ENCODE results near the gene SLC34A1. TPM values are rescaled to one million over a fixed set of nuclear protein-coding genes. Genes with fewer than 3 reads are reported as not detected.

The SLC34A1 gene
- total RNA-seq, 4 donors from 2014 or later = not detected

DNA sequence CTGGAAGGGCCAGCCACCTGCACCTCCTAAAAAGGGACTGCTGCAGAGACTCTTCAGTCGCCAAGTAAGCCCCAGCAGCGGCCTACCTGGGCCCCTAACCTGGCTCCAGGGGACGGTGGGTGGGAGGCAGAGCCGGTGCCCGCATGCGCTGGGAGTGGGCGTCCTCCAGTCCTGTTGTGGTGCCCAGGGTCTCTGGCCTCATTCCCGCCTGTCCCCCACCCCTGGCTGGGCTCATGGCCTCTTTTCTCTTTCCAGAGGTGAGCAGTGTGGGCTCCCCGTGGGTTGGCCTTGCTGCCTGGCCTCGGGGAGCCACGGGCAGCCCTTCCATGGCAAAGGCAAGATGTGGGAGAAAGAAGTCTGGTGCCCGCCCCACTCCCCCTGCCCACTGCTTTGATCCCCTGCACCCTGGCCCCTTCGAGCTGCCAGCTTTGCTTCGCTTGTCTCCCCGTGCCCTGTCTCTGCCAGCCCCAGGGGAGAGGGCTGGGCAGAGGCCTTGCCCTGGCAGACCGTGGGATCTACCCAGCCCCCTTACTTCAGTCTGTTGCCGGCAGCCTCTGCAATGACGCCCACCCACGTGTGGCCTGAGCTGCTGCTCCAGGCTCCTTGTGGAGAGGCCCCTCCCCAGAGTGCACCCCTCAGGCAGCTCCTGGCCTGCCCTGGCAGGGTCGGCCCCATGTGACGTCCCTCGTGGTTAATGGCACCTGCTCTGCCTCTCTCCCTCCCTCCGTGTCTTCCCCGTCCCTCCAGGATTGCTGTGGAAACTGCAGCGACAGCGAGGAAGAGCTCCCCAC lies 57.0 kb downstream of the SLC34A1 start:
- Histone ChIP-seq H3K27me3 (no peaks in the 10 kb centered on the region), H3K4me1 (peaks cover 0 to 4% of the 10 kb centered on the region in 2 donors), H3K27ac (no peak overlapping the region), H3K4me3 (no peak overlapping the region), H3K9me3 (no peaks in the 10 kb centered on the region), H3K36me3 (no peaks in the 10 kb centered on the region)
- intact Hi-C loops (cut with DNase I; ENCODE audit: low total_unique reads) = no loop called here
- no peak for DNase-seq
- TF ChIP-seq POLR2A (IDR thresholded peaks at IDR 0.05) = no peak
- TF ChIP-seq, protein P1, sequence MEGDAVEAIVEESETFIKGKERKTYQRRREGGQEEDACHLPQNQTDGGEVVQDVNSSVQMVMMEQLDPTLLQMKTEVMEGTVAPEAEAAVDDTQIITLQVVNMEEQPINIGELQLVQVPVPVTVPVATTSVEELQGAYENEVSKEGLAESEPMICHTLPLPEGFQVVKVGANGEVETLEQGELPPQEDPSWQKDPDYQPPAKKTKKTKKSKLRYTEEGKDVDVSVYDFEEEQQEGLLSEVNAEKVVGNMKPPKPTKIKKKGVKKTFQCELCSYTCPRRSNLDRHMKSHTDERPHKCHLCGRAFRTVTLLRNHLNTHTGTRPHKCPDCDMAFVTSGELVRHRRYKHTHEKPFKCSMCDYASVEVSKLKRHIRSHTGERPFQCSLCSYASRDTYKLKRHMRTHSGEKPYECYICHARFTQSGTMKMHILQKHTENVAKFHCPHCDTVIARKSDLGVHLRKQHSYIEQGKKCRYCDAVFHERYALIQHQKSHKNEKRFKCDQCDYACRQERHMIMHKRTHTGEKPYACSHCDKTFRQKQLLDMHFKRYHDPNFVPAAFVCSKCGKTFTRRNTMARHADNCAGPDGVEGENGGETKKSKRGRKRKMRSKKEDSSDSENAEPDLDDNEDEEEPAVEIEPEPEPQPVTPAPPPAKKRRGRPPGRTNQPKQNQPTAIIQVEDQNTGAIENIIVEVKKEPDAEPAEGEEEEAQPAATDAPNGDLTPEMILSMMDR (IDR thresholded peaks at IDR 0.05) = no peak

DNA sequence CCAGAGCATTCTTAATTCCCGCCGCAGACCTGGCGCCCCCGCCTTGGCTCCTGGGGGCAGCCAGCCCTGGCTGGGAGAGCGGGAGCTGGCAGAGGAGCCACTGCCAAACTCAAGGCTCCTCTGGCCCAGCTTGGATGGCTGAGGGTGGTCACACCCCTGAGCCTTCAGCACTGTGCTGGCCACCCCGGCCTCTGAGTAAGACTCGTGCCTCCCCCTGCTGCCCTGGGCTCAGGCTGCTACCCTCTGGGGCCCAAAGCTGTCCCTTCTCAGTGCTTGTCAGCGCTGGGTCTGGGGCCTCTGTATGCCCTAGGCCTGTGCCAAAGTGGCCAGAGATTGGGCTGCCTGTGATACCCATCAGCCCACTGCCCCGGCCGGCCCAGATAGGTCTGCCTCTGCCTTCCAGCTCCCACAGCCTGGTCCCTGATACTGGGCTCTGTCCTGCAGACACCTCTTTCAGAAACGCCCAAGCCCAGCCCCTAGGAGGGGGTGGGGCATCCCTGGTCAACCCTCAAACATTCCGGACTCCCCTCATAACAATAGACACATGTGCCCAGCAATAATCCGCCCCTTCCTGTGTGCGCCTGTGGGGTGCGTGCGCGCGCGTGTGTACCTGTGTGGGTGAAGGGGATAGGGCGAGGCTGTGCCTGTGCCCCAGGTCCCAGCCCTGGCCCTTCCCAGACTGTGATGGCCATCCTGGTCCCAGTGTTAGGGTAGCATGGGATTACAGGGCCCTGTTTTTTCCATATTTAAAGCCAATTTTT lies 58.0 kb downstream of the SLC34A1 start:
- intact Hi-C loops (cut with DNase I; ENCODE audit: low total_unique reads) = no loop called here
- no peaks in the 10 kb centered on the region for H3K9me3 ChIP-seq
- H3K4me1 ChIP-seq = peaks cover 0 to 12% of the 10 kb centered on the region in 2 donors
- DNase-seq = no peak
- TF ChIP-seq POLR2A (IDR thresholded peaks at IDR 0.05) = no peak
- TF ChIP-seq, protein P1 (IDR thresholded peaks at IDR 0.05) = no peak
- H3K27ac ChIP-seq = no peak overlapping the region
- no peak overlapping the region for H3K4me3 ChIP-seq
- no peaks in the 10 kb centered on the region for H3K36me3 ChIP-seq
- H3K27me3 ChIP-seq = no peaks in the 10 kb centered on the region

DNA sequence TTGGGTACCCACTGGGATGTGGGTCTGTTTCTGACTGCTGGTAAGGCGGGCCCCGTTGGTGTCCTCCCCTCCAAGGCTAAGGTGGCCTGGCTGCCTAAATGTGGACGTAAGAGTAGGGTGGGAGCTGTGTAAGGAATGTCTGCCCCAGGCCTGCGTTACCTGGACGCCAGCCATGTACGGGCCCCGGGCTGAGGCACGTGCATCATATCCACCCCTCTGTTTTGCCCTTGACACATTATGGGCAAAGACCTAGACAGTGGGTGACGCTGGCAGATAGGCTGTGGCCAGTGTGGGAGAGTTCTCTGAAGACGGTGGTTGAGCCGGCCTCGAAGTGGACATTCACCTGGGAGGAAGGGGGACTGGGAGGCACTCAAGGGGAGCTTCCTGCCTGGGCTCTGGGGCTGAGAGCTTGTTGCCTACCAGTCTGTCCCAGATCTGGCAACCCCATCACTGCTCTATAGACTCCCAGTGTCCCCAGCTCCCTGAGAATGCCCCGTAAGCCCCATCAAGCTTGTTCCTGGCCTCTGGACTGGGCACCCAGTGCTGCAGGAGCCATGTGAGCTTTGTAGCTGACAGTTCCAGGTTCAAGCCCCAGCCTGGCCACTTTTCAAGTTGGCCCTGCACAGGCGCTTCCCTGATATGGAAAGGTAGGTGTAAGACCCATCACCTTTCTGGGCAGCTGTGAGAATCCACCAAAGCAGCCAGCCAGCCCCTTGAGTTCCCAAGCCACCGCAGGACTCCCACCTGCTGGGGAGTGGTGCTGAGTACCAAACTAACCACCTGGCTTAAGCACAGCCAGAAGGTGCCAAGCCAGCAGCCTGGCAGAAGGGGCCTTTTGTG lies 59.1 kb downstream of the SLC34A1 start:
- intact Hi-C loops (cut with DNase I; ENCODE audit: low total_unique reads) = no loop called here
- no peaks in the 10 kb centered on the region for H3K9me3 ChIP-seq
- TF ChIP-seq, protein P1 (IDR thresholded peaks at IDR 0.05) = no peak
- no peak for TF ChIP-seq POLR2A (IDR thresholded peaks at IDR 0.05)
- no peak for DNase-seq
- H3K27ac ChIP-seq = no peak overlapping the region
- no peak overlapping the region for H3K4me3 ChIP-seq
- no peaks in the 10 kb centered on the region for H3K27me3 ChIP-seq
- no peaks in the 10 kb centered on the region for H3K36me3 ChIP-seq
- H3K4me1 ChIP-seq = peaks cover 0 to 16% of the 10 kb centered on the region in 2 donors

DNA sequence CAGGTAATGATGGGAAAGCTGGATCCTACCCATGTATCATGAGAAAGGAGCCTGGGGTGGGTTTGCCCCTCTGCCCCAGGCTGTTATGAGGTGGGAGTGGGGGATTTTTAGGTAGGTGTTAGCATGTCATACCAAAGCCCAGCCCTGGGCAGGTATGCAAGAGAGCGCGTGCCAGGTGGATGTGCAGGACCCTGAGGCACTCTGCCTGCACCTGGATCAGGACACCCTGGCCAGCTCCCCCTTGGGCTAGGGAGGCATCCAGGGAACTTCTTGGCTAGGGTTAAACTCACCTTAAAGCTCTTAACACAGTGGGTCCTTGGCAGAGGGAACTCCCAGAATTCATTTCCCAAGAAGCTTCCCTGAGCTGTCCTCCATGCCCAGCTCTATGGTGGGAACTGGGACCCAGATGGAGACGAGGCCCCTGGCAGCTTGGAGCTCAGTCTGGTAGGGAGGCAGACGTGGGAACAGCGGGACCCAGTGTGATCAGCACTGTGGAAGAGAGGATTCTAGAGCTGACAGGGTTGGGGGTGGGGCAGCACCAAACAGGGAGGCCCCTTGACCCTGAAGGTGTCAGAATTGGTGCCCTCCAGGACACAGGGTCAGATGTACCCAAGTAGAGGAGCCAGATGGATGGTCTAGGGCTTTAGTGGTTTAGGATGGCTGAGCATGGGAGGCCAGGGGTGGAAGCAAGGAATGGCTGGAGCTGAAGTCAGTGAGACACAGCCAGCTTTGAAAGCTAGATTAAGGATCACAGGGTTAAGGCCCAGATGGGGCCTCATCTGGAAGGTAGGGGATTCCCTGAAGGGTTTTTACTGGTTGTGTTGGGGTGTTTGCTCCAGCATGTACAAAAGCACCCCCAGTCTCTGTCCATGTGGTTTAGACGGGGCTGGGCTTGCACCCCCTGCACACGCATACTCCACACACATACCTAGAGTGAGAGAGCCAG lies 60.1 kb downstream of the SLC34A1 start:
- DNase-seq = no peak
- no peak for TF ChIP-seq POLR2A (IDR thresholded peaks at IDR 0.05)
- TF ChIP-seq, protein P1 (IDR thresholded peaks at IDR 0.05) = no peak
- no peak overlapping the region for H3K27ac ChIP-seq
- intact Hi-C loops (cut with DNase I; ENCODE audit: low total_unique reads) = no loop called here
- no peak overlapping the region for H3K4me3 ChIP-seq
- peaks cover 0 to 16% of the 10 kb centered on the region in 2 donors for H3K4me1 ChIP-seq
- H3K36me3 ChIP-seq = no peaks in the 10 kb centered on the region
- no peaks in the 10 kb centered on the region for H3K9me3 ChIP-seq
- no peaks in the 10 kb centered on the region for H3K27me3 ChIP-seq

Data from uterus (tissue), 4 donors.